Erythroblast (primary cell): ENCODE results near the gene PSMG3.

Experiments
- GATA1 ChIP-seq: IDR thresholded peaks from 2 replicates; pipeline ENCODE4 v1.6.1; 2011; ENCODE audit warnings: low read depth, mild to moderate bottlenecking, control low read depth, low read length, moderate library complexity
- POLR2A ChIP-seq: IDR thresholded peaks from 2 replicates; pipeline ENCODE4 v1.6.1; 2011; ENCODE audit warnings: mild to moderate bottlenecking, low read length

DNA sequence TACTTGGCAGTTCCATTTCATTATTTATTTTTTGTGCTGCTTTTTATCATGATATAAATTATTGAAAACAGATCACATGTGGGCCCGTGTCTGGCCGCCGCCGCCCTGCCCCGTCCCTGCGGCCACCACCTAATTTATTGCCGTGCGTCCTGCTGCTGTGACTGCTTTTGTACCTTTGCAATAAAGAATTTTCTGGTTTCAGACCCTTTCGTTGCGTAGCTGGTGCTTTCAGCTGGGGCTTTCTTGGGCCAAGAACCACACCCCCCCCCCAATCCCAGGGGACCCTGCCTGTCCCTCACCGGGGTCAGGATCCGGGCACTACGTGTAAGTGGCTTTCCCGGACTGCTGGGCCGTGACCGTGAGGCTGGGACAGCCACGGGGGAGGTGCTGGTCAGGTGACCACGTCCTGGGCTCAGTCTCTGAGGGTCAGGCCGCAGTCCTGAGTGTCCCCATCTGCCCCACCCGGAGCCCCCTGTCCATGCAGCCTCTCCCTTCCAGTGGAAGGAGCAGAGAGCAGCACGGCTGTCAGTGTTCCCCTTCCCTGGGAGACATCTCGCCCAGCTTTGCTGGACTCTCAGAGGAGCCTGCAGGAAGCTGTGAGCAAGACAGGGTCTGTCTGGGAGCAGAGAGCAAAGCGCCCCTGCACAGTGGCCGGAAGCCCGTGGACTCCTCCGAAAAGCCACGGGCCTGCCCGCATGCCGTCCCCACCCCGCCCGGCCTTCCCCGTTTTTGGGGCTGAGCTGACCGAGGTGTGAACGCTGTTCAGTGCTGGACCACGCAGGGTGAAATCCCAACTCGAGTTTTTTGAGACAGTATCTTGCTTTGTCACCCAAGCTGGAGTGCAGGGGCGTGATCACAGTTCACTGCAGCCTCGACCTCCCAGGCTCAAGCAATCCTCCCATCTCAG lies 26.7 kb downstream of the PSMG3 start:
- no peak for TF ChIP-seq POLR2A
- TF ChIP-seq GATA1 = no peak
